OCI-LY3 (cell line): ENCODE results near the gene MMEL1.

ENCODE experiments used
- H2AFZ ChIP-seq: fragments of 200-600, 300-600 bp; shearing (Covaris generic); 2 replicates; pipeline ENCODE4 v1.6.0; 2014; ENCODE audit warnings: antibody characterized with exemption, low read depth, low read length
- H3K27ac ChIP-seq: fragments of 200-600, 300-600 bp; sonication (generic); 2 replicates; pipeline ENCODE4 v1.5.1; 2014; ENCODE audit warnings: mild to moderate bottlenecking, low read length, moderate library complexity, mixed read lengths
- H3K27me3 ChIP-seq: fragments of 200-600, 300-600 bp; sonication (generic); 2 replicates; pipeline ENCODE4 v1.6.1; 2014; ENCODE audit warnings: low read depth, low read length, mixed read lengths
- H3K36me3 ChIP-seq: fragments of 200-600, 300-600 bp; sonication (generic); replicated peaks from 2 replicates; pipeline ENCODE3; 2014; ENCODE audit warnings: low read depth, low read length, mixed read lengths
- H3K4me1 ChIP-seq: fragments of 300-600, 200-600 bp; sonication (generic); 2 replicates; pipeline ENCODE4 v1.6.1; 2014; ENCODE audit warnings: low read length, mixed read lengths
- H3K4me2 ChIP-seq: fragments of 200-600, 300-600 bp; sonication (generic); 2 replicates; pipeline ENCODE4 v1.6.1; 2014; ENCODE audit warnings: low read length, mixed read lengths
- H3K4me3 ChIP-seq: fragments of 300-600, 200-600 bp; sonication (generic); 2 replicates; pipeline ENCODE4 v1.5.1; 2014; ENCODE audit warnings: antibody characterized with exemption, mild to moderate bottlenecking, low read length, moderate library complexity
- H3K79me2 ChIP-seq: fragments of 300-600, 200-600 bp; shearing (Covaris generic); 2 replicates; pipeline ENCODE4 v1.6.1; 2014; ENCODE audit warnings: mild to moderate bottlenecking, low read length, mixed read lengths
- H3K9ac ChIP-seq: fragments of 300-600, 200-600 bp; shearing (Covaris generic); 2 replicates; pipeline ENCODE4 v1.6.0; 2014; ENCODE audit warnings: mild to moderate bottlenecking, low read length, moderate library complexity
- H3K9me3 ChIP-seq: fragments of 200-600, 300-600 bp; shearing (Covaris generic); 2 replicates; pipeline ENCODE4 v1.6.1; 2014; ENCODE audit warnings: low read length, mixed read lengths; ENCODE audit not compliant: insufficient read depth
- H4K20me1 ChIP-seq: fragments of 200-600, 300-600 bp; sonication (generic); 2 replicates; pipeline ENCODE4 v1.6.1; 2016; ENCODE audit warnings: low read length, mixed read lengths; ENCODE audit not compliant: insufficient read depth
- EZH2phosphoT487 ChIP-seq: fragments of 200-600 bp; shearing (Covaris generic); IDR thresholded peaks from 2 replicates; pipeline ENCODE4 v1.6.1; 2018; ENCODE audit warnings: antibody characterized with exemption, mixed run types, low read depth
- TF ChIP-seq, protein P1 (sequence below): fragments of 200-600, 300-600 bp; sonication (generic); IDR thresholded peaks from 2 replicates; pipeline ENCODE4 v1.5.1; 2014; ENCODE audit warnings: antibody characterized with exemption, low read length, low read depth

Gene MMEL1

DNA sequence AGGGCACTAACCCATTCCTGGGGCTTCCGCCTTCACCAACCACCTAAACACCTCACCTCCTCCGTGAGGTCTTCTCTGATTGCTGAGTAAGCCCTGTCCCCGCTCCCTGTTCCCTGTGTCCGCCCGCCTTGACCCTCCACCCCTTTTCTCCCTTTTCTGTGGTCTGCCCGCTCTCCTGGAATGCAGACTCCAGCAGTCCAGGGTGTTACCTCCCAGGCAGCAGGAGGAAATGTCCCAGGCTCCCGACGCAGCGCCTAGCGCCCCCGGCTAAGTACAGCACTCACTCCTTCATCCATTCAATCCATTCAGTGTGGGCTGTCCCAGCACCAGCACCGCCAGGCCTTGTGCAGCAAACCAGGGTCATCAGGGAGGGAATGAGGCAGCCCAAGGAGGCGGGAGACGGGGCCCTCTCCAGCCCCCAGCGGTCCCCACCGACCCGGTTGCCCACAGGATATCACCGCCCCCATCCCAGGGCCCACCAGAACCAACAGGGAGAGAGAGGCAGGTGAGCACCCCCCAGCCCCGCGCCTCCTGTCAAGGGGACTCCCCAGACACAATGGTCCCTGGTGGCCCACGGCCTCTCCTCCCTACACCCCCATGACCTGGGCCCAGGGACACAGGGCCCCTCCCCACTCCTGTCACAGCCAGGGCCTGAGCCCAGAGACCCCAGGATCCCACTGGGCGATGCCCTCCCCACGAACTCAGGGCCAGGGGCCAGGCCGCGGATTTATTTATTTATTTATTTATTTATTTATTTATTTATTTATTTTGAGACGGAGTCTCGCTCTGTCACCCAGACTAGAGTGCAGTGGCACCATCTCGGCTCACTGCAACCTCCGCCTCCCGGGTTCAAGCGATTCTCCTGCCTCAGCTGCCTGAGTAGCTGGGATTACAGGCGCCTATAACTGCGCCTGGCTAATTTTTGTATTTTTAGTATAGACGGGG lies 66.4 kb downstream of the MMEL1 start:
- Histone ChIP-seq H2AFZ (no peak overlapping the region), H3K4me2 (no peak overlapping the region), H4K20me1 (no peaks in the 10 kb centered on the region), H3K4me3 (no peak overlapping the region), H3K36me3 (no peaks in the 10 kb centered on the region), H3K79me2 (no peaks in the 10 kb centered on the region), H3K9ac (no peak overlapping the region), H3K9me3 (no peaks in the 10 kb centered on the region), H3K27me3 (no peaks in the 10 kb centered on the region), H3K4me1 (0 out of 2 replicates have a peak, but pooled peaks cover 3% of the 10 kb centered on the region), H3K27ac (no peak overlapping the region)
- TF ChIP-seq EZH2phosphoT487: no peak
- TF ChIP-seq, protein P1, sequence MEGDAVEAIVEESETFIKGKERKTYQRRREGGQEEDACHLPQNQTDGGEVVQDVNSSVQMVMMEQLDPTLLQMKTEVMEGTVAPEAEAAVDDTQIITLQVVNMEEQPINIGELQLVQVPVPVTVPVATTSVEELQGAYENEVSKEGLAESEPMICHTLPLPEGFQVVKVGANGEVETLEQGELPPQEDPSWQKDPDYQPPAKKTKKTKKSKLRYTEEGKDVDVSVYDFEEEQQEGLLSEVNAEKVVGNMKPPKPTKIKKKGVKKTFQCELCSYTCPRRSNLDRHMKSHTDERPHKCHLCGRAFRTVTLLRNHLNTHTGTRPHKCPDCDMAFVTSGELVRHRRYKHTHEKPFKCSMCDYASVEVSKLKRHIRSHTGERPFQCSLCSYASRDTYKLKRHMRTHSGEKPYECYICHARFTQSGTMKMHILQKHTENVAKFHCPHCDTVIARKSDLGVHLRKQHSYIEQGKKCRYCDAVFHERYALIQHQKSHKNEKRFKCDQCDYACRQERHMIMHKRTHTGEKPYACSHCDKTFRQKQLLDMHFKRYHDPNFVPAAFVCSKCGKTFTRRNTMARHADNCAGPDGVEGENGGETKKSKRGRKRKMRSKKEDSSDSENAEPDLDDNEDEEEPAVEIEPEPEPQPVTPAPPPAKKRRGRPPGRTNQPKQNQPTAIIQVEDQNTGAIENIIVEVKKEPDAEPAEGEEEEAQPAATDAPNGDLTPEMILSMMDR: no peak

DNA sequence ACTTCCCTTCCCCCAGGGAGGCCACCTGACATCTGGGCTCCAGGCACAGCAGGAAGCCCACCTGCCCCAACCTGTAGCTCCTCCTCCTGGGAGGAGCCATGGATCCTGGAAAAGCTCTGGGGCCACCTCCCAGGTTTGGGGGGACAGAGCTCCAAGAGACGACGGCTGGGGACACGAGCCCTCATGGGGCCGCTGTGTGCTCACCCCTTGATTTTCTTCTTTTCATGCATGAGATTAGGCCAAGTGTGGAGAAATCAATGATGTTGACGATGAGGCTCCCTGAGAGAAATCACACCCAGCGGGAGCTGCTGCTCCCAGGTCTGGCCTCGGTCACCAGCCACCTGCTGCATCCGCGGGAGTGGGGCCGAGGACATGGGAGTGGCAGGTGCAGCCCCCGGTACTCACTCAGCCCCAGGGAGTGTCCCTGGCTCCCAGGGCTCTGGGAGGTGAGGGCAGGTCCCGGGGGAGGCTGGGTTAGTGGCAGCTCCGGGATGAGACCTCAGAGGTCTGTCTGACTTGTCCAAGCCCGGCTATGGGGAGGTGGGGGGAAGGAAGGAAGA lies 67.9 kb downstream of the MMEL1 start:
- Histone ChIP-seq H3K27me3 (no peaks in the 10 kb centered on the region), H3K4me3 (no peak overlapping the region)

DNA sequence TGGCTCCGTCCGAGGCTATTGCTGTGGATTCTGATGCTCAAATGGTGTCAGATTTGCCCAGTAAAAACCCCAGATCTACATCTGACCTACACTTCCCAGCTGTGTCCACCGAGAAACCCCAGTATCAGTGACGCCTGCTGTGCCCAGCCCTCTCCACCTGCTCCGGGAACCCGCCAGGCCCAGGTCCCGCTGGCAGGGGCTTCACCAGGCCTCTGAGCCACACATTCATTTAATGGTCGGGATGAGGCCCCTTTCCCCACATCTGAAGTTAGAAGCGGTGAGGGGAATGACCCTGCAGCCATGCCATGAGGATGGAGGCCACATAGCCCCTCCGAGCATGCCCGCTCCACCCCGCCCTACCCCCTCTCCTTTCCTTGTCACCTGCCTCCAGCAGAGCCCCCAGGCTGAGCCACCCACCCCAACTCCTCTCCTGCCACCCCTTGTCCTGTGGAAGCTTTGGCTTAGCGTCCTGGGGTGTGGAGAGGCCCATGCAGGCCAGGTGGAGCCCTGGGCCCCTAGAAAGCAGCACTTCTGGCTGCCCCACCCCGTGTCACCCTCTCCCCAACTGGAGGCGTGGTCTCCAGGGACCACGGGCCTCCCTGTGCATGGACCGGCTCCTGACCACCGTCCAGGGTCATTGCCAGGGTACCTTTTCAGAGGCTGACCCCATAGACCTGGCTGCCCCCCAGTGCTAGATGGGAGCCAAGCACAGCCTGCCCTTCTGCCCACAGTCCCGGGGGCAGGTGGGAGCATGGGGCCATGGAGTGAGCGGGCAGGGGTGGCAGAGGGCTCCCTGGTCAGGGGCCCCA lies 68.6 kb downstream of the MMEL1 start:
- no peak overlapping the region for H3K9ac ChIP-seq
- H2AFZ ChIP-seq: no peak overlapping the region
- no peak overlapping the region for H3K4me3 ChIP-seq
- H3K4me1 ChIP-seq: 0 out of 2 replicates have a peak, but pooled peaks cover 3% of the 10 kb centered on the region
- no peak for TF ChIP-seq EZH2phosphoT487
- TF ChIP-seq, protein P1: no peak
- no peaks in the 10 kb centered on the region for H4K20me1 ChIP-seq
- no peaks in the 10 kb centered on the region for H3K27me3 ChIP-seq
- no peaks in the 10 kb centered on the region for H3K79me2 ChIP-seq
- no peak overlapping the region for H3K4me2 ChIP-seq
- no peak overlapping the region for H3K27ac ChIP-seq
- no peaks in the 10 kb centered on the region for H3K36me3 ChIP-seq
- no peaks in the 10 kb centered on the region for H3K9me3 ChIP-seq

More for the DNA sequence above, 67.9 kb downstream of the MMEL1 start:
- no peaks in the 10 kb centered on the region for H3K9me3 ChIP-seq
- no peak for TF ChIP-seq EZH2phosphoT487
- TF ChIP-seq, protein P1: no peak
- H3K36me3 ChIP-seq: no peaks in the 10 kb centered on the region
- no peak overlapping the region for H2AFZ ChIP-seq
- no peak overlapping the region for H3K9ac ChIP-seq
- no peak overlapping the region for H3K27ac ChIP-seq
- 0 out of 2 replicates have a peak, but pooled peaks cover 3% of the 10 kb centered on the region for H3K4me1 ChIP-seq
- H4K20me1 ChIP-seq: no peaks in the 10 kb centered on the region
- H3K79me2 ChIP-seq: no peaks in the 10 kb centered on the region
- no peak overlapping the region for H3K4me2 ChIP-seq
